Lung (tissue), 12 donors: ENCODE measurements around the gene UBE2G2. TPM values are rescaled to one million over a fixed set of nuclear protein-coding genes. Genes with fewer than 3 reads are reported as not detected.

Experiments used
- ATAC-seq: fragments of 200-7000 bp; cut with Tn5 transposase; one replicate; pipeline ENCODE4 v1.9.1; 2020; ENCODE audit warnings: moderate number of reproducible peaks; ENCODE audit not compliant: insufficient read depth, low FRiP score
- DNase-seq, 3 donors: peaks; one replicate each; pipeline ENCODE4 v3.0.0-alpha.2; 2013 to 2017
- H3K27ac ChIP-seq, 2 donors: one replicate each; pipeline ENCODE4 v1.5.1; 2013; ENCODE audit warnings: mild to moderate bottlenecking in 2 of 2, moderate library complexity in 2 of 2, control low read depth in 1 of 2, inconsistent platforms in 1 of 2, low read depth in 1 of 2, low read length in 1 of 2
- H3K27me3 ChIP-seq, 3 donors: one replicate each; pipeline ENCODE4 v1.5.1; 2013; ENCODE audit warnings: low read length in 2 of 3; ENCODE audit not compliant: control insufficient read depth in 3 of 3, insufficient read depth in 3 of 3
- H3K36me3 ChIP-seq, 4 donors: one replicate each; pipeline ENCODE4 v1.5.1; 2013; ENCODE audit warnings: low read length in 4 of 4, mild to moderate bottlenecking in 1 of 4, moderate library complexity in 1 of 4; ENCODE audit not compliant: control insufficient read depth in 4 of 4, insufficient read depth in 4 of 4
- H3K4me1 ChIP-seq, 5 donors: one replicate each; pipeline ENCODE4 v1.5.1; 2013; ENCODE audit warnings: low read length in 5 of 5, mild to moderate bottlenecking in 2 of 5, moderate library complexity in 1 of 5; ENCODE audit not compliant: control insufficient read depth in 5 of 5, insufficient read depth in 5 of 5
- H3K4me3 ChIP-seq: one replicate; pipeline ENCODE4 v1.5.1; 2013; ENCODE audit warnings: mild to moderate bottlenecking, control low read depth, moderate library complexity
- H3K9ac ChIP-seq, 2 donors: one replicate each; pipeline ENCODE4 v1.5.1; 2013; ENCODE audit warnings: low read length in 2 of 2, control low read depth in 1 of 2; ENCODE audit not compliant: insufficient read depth in 1 of 2
- H3K9me3 ChIP-seq, 4 donors: one replicate each; pipeline ENCODE4 v1.5.1; 2013; ENCODE audit warnings: low read length in 3 of 4, mild to moderate bottlenecking in 1 of 4, moderate library complexity in 1 of 4; ENCODE audit not compliant: control insufficient read depth in 4 of 4, insufficient read depth in 3 of 4
- WGBS, 2 donors: extraction: QIAGEN DNeasy Blood & Tissue Kit; methylation state at CpG; one replicate each; pipeline ENCODE4 v1.1.7; 2013; 5-methylcytosine and 5-hydroxymethylcytosine counted together
- polyA plus RNA-seq, 2 donors: library from polyadenylated mRNA; stranded (reverse); fragments of 200-250 nt; gene quantifications; one replicate each; pipeline ENCODE4 v1.2.1, GENCODE V29; 2013
- total RNA-seq, 2 donors: library from RNA; depleted of rRNA in 1 of 2; stranded (reverse); fragments of >200 nt in 1 of 2; gene quantifications; one replicate each; pipeline ENCODE4 v1.2.1, GENCODE V29; 2014 to 2021
- TF ChIP-seq, protein P1 (sequence below): IDR thresholded peaks from 2 replicates; pipeline ENCODE4 v1.5.1; 2012; ENCODE audit warnings: mild to moderate bottlenecking; ENCODE audit errors: control extremely low read depth, extremely low read depth
- donor health status: control.
- donor health status: control.
- donor health status: Bipolar disorder and iron deficiency.
- donor health status: healthy.
- donor health status: DM: yes; HTN: yes; CAD: no.

The UBE2G2 gene
- total and polyA plus RNA-seq, 4 donors, result 35.6 to 93.2 (median 67.5) TPM

DNA sequence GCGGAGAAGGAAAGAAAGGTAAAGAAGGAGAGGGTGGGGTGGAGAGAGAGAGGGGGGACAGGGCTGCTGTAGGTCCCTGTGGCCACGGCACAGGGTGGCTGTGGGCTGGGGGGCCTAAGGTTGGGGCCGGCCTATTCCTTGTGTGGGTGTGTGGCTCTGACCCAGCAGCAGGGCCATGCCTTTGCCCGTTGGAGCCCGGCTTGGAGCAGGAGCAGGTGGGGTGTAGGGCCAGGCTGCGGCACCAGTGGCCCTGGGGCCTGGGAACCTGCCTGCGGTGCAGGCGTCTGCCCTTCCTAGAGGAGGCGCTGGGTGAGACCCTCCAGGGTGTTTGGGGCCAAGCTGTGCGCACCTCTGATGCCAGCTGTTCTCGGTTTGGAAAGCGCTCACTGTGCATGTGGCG is 35.9 kb upstream of the UBE2G2 start:
- no peak overlapping the region for H3K4me3 ChIP-seq
- peaks cover 0 to 2% (median 0%) of the 10 kb centered on the region in 4 donors for H3K9me3 ChIP-seq
- no peak for ATAC-seq
- no peak overlapping the region for H3K9ac ChIP-seq
- no peak for DNase-seq
- H3K27ac ChIP-seq, result no peak overlapping the region
- H3K27me3 ChIP-seq, result no peaks in the 10 kb centered on the region
- WGBS, 2 donors, result 92 to 95% methylated on average over 12 to 13 of the region's 13 CpGs
- H3K4me1 ChIP-seq, result peaks cover 0 to 6% (median 4%) of the 10 kb centered on the region in 5 donors
- no peaks in the 10 kb centered on the region for H3K36me3 ChIP-seq
- TF ChIP-seq, protein P1, sequence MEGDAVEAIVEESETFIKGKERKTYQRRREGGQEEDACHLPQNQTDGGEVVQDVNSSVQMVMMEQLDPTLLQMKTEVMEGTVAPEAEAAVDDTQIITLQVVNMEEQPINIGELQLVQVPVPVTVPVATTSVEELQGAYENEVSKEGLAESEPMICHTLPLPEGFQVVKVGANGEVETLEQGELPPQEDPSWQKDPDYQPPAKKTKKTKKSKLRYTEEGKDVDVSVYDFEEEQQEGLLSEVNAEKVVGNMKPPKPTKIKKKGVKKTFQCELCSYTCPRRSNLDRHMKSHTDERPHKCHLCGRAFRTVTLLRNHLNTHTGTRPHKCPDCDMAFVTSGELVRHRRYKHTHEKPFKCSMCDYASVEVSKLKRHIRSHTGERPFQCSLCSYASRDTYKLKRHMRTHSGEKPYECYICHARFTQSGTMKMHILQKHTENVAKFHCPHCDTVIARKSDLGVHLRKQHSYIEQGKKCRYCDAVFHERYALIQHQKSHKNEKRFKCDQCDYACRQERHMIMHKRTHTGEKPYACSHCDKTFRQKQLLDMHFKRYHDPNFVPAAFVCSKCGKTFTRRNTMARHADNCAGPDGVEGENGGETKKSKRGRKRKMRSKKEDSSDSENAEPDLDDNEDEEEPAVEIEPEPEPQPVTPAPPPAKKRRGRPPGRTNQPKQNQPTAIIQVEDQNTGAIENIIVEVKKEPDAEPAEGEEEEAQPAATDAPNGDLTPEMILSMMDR, result no peak

DNA sequence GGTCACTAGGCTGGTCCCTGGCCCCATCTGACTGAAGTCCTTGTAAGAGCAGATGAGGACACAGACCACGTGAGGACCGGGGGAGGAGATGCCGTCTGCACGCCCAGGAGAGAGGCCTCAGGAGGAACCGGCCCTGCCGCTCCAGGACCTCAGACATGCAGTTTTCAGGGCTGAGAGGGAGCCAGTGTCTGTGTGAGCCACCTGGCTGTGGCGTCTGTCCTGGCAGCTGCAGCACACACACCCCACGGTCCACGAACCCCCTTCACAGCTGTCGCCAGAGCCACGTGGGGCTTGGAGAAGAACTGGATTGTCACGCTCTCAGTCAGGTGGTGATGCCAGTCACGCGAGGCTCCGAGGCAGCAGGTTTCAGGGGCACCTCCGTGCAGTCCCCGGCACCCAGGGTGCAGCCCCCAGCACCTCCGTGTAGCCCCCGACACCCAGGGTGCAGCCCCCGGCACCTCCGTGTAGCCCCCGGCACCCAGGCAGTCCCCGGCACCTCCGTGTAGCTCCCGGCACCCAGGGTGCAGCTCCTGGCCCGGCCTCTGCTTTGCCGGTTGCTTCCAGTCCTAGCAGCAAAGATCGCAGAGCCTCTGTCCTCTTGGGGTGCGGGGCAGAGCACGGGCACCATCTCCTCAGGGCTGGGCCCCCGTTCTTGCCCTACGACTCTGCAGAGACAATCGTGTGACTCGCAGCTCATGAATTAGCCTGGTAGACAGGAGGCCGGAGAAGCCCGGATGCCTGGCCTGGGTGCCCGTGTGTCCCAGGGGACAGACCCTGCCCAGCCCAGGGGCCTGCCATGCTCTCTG is 35.2 kb upstream of the UBE2G2 start:
- 73 to 82% methylated on average over 37 of the region's 37 CpGs for WGBS, 2 donors
- H3K4me1 ChIP-seq, result peaks cover 0 to 6% (median 4%) of the 10 kb centered on the region in 5 donors
- H3K9me3 ChIP-seq, result no peaks in the 10 kb centered on the region
- no peaks in the 10 kb centered on the region for H3K27me3 ChIP-seq
- no peaks in the 10 kb centered on the region for H3K36me3 ChIP-seq
- no peak overlapping the region for H3K27ac ChIP-seq
- DNase-seq (peak; percentile 30 to 63 (median 46)), ATAC-seq (no peak)
- TF ChIP-seq, protein P1, result no peak
- H3K4me3 ChIP-seq, result no peak overlapping the region
- H3K9ac ChIP-seq, result no peak overlapping the region

DNA sequence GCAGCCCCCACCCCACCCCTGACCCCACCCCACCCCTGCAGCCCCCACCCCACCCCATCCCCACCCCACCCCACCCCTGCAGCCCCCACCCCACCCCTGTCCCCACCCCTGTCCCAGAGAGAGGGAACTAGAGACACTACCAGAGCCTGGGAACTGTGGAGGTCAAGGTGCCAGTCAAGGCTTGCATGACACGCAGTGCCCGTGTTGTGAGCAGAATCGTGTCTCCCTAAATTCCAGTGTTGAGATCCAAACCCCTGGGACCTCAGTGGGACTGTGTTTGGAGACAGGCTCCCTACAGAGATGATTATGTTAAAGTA is 34.7 kb upstream of the UBE2G2 start:
- Histone ChIP-seq H3K4me3 (no peak overlapping the region), H3K36me3 (no peaks in the 10 kb centered on the region), H3K27ac (no peak overlapping the region), H3K9ac (no peak overlapping the region), H3K4me1 (peaks cover 0 to 6% (median 4%) of the 10 kb centered on the region in 5 donors), H3K9me3 (no peaks in the 10 kb centered on the region), H3K27me3 (no peaks in the 10 kb centered on the region)
- TF ChIP-seq, protein P1, result no peak
- no peak for ATAC-seq
- DNase-seq, result no peak
- WGBS, 2 donors, result 46 to 91% methylated on average over 3 of the region's 3 CpGs

DNA sequence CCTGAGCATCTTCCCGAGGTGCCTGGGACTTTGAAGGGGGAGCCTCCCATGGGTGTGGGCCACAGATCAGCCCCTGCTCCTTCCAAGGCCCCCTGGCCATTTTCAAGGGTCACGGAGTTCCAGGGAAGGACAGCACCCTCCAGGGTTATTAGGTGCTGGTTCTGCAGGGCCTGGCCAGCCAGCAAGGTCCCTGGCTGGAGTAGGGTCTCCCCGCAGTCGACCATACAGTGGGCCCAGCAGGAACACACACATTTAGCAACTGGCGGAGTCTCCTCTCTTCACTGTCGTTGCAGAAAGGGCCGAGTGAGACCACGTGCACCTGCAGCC is 34.0 kb upstream of the UBE2G2 start:
- no peak for ATAC-seq
- TF ChIP-seq, protein P1, result no peak
- WGBS, 2 donors, result 72 to 87% methylated on average over 8 of the region's 8 CpGs

More for the DNA sequence above, 34.0 kb upstream of the UBE2G2 start:
- H3K9me3 ChIP-seq, result no peaks in the 10 kb centered on the region
- H3K27ac ChIP-seq, result no peak overlapping the region
- H3K4me3 ChIP-seq, result no peak overlapping the region
- no peak overlapping the region for H3K9ac ChIP-seq
- H3K36me3 ChIP-seq, result no peaks in the 10 kb centered on the region
- H3K4me1 ChIP-seq, result peaks cover 0 to 8% (median 4%) of the 10 kb centered on the region in 5 donors
- no peak for DNase-seq
- H3K27me3 ChIP-seq, result no peaks in the 10 kb centered on the region
